MM.1S (cell line): ENCODE measurements around the gene EEA1.

Source experiments
- DNase-seq: peaks from one replicate; pipeline ENCODE4 v3.0.0-alpha.2; 2015
- H2AFZ ChIP-seq: fragments of 300-600 bp; sonication (generic); 2 replicates; pipeline ENCODE4 v1.6.0; 2016; ENCODE audit warnings: antibody characterized with exemption, low read length
- H3F3A ChIP-seq: fragments of 300-600 bp; sonication (generic); 2 replicates; pipeline ENCODE4 v1.6.1; 2016; ENCODE audit warnings: mild to moderate bottlenecking, antibody characterized with exemption, low read length, moderate library complexity, mixed read lengths; ENCODE audit not compliant: insufficient read depth
- H3K27ac ChIP-seq: fragments of 300-600 bp; sonication (generic); 2 replicates; pipeline ENCODE4 v1.5.1; 2016; ENCODE audit warnings: mild to moderate bottlenecking, low read length
- H3K27me3 ChIP-seq: fragments of 300-600 bp; sonication (generic); replicated peaks from 2 replicates; pipeline ENCODE4 v1.6.0; 2016; ENCODE audit warnings: low read length; ENCODE audit not compliant: insufficient read depth
- H3K36me3 ChIP-seq: fragments of 300-600 bp; sonication (generic); replicated peaks from 2 replicates; pipeline ENCODE4 v1.6.1; 2016; ENCODE audit warnings: mild to moderate bottlenecking, low read length, mixed read lengths; ENCODE audit not compliant: insufficient read depth
- H3K4me1 ChIP-seq: fragments of 300-600 bp; sonication (generic); 2 replicates; pipeline ENCODE4 v1.6.1; 2016; ENCODE audit warnings: low read length, mixed read lengths
- H3K4me2 ChIP-seq: fragments of 300-600 bp; sonication (generic); 2 replicates; pipeline ENCODE4 v1.6.0; 2016; ENCODE audit warnings: low read depth, low read length
- H3K4me3 ChIP-seq: fragments of 300-600 bp; sonication (generic); 2 replicates; pipeline ENCODE4 v1.5.1; 2016; ENCODE audit warnings: low read length, mixed read lengths
- H3K79me2 ChIP-seq: fragments of 300-600 bp; sonication (generic); 2 replicates; pipeline ENCODE4 v1.6.1; 2016; ENCODE audit warnings: mixed run types, low read length, mixed read lengths
- H3K9ac ChIP-seq: fragments of 300-600 bp; sonication (generic); 2 replicates; pipeline ENCODE4 v1.6.1; 2016; ENCODE audit warnings: low read length, mixed read lengths
- H3K9me2 ChIP-seq: fragments of 300-600 bp; sonication (generic); replicated peaks from 2 replicates; pipeline ENCODE4 v1.6.1; 2016; ENCODE audit warnings: mild to moderate bottlenecking, low read length, mixed read lengths; ENCODE audit not compliant: insufficient read depth
- H3K9me3 ChIP-seq: fragments of 300-600 bp; sonication (generic); replicated peaks from 2 replicates; pipeline ENCODE4 v1.6.1; 2016; ENCODE audit warnings: mild to moderate bottlenecking, low read length, mixed read lengths; ENCODE audit not compliant: insufficient read depth
- H4K20me1 ChIP-seq: fragments of 300-600 bp; sonication (generic); 2 replicates; pipeline ENCODE4 v1.6.1; 2016; ENCODE audit warnings: mild to moderate bottlenecking, low read length, moderate library complexity, mixed read lengths; ENCODE audit not compliant: insufficient read depth
- CTCF ChIP-seq: fragments of 300-600 bp; sonication (generic); IDR thresholded peaks from 2 replicates; pipeline ENCODE4 v1.5.1; 2016; ENCODE audit warnings: antibody characterized with exemption, low read length, mixed read lengths
- EZH2 ChIP-seq: fragments of 300-600 bp; sonication (generic); optimal IDR thresholded peaks from 2 replicates; pipeline ENCODE3; 2017; ENCODE audit warnings: low read depth, mild to moderate bottlenecking, antibody characterized with exemption, low read length, mixed read lengths
- EZH2phosphoT487 ChIP-seq: fragments of 300-600 bp; sonication (generic); IDR thresholded peaks from 2 replicates; pipeline ENCODE4 v1.6.1; 2018; ENCODE audit warnings: antibody characterized with exemption, low read length

The EEA1 gene

GRCh38 chr12:92762773-92763172, 166.3 kb downstream of the EEA1 start:
- H3F3A ChIP-seq = no peaks in the 10 kb centered on the region
- TF ChIP-seq EZH2 (no peak), EZH2phosphoT487 (no peak), CTCF (no peak)
- 0 out of 2 replicates have a peak, but pooled peaks cover 4% of the 10 kb centered on the region for H3K4me1 ChIP-seq
- no peak overlapping the region for H3K4me3 ChIP-seq
- no peaks in the 10 kb centered on the region for H3K9me3 ChIP-seq
- H2AFZ ChIP-seq = no peak overlapping the region
- no peaks in the 10 kb centered on the region for H4K20me1 ChIP-seq
- H3K9ac ChIP-seq = no peak overlapping the region
- no peak overlapping the region for H3K27ac ChIP-seq
- DNase-seq = no peak
- no peaks in the 10 kb centered on the region for H3K36me3 ChIP-seq
- no peaks in the 10 kb centered on the region for H3K79me2 ChIP-seq
- H3K9me2 ChIP-seq = no peaks in the 10 kb centered on the region
- H3K4me2 ChIP-seq = no peak overlapping the region
- H3K27me3 ChIP-seq = no peaks in the 10 kb centered on the region

GRCh38 chr12:92759634-92760268, 169.3 kb downstream of the EEA1 start:
- no peak overlapping the region for H3K4me2 ChIP-seq

GRCh38 chr12:92757597-92758121, 171.4 kb downstream of the EEA1 start:
- Histone ChIP-seq H4K20me1 (no peaks in the 10 kb centered on the region), H3K4me2 (no peak overlapping the region), H3F3A (no peaks in the 10 kb centered on the region), H3K36me3 (no peaks in the 10 kb centered on the region), H3K79me2 (no peaks in the 10 kb centered on the region), H3K27ac (no peak overlapping the region), H3K9ac (no peak overlapping the region), H3K27me3 (no peaks in the 10 kb centered on the region), H2AFZ (no peak overlapping the region), H3K9me2 (no peaks in the 10 kb centered on the region; the same call in 1 of the 2 replicates), H3K9me3 (no peaks in the 10 kb centered on the region), H3K4me1 (no peaks in the 10 kb centered on the region), H3K4me3 (no peak overlapping the region)
- DNase-seq = no peak
- TF ChIP-seq EZH2phosphoT487 (no peak), CTCF (no peak), EZH2 (no peak)

More at GRCh38 chr12:92759634-92760268, 169.3 kb downstream of the EEA1 start:
- no peaks in the 10 kb centered on the region for H3F3A ChIP-seq
- TF ChIP-seq CTCF = no peak
- TF ChIP-seq EZH2 = no peak
- no peak for TF ChIP-seq EZH2phosphoT487
- no peak overlapping the region for H3K27ac ChIP-seq
- H3K79me2 ChIP-seq = no peaks in the 10 kb centered on the region
- no peaks in the 10 kb centered on the region; the same call in 1 of the 2 replicates for H3K9me2 ChIP-seq
- no peak for DNase-seq
- no peak overlapping the region for H3K4me3 ChIP-seq
- no peaks in the 10 kb centered on the region for H3K36me3 ChIP-seq
- no peaks in the 10 kb centered on the region for H3K4me1 ChIP-seq
- no peak overlapping the region for H3K9ac ChIP-seq
- H2AFZ ChIP-seq = no peak overlapping the region
- no peaks in the 10 kb centered on the region for H3K9me3 ChIP-seq
- no peaks in the 10 kb centered on the region for H4K20me1 ChIP-seq
- no peaks in the 10 kb centered on the region for H3K27me3 ChIP-seq
